DMS114 treated with DMSO at 0.1 percent for 48 hours (cell line): ENCODE results near the gene ULK4.

ENCODE experiments used
- DNase-seq: peaks from one replicate; lab custom pipeline; 2025; ENCODE audit not compliant: unreplicated experiment; lab: John Stamatoyannopoulos, UW

ULK4 gene

DNA sequence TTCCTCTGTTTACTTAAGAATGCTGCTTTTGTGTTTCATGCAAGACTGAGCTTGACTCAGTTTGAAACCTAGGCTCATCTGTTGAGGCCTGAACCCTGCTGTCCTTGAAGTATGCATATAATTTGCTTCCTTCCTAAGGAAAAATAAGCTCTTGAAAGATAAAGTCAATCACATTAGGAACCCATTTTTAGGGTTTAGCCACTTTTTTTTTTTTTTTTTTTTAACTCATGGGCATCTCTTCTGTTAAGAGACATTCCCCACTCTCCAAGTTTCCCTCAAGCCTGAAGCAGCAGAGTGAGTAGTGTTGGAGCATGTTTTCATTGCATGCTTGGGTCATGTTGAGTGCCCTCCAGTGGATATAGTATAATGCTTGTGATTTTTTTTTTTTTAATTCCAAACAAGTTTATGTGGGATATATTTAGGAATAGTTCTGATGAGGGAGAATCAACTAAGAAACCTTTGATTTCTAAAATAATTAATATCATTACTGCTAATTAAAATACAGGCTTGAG, 759.0 kb downstream of the ULK4 start:
- DNase-seq: peak; percentile 8

DNA sequence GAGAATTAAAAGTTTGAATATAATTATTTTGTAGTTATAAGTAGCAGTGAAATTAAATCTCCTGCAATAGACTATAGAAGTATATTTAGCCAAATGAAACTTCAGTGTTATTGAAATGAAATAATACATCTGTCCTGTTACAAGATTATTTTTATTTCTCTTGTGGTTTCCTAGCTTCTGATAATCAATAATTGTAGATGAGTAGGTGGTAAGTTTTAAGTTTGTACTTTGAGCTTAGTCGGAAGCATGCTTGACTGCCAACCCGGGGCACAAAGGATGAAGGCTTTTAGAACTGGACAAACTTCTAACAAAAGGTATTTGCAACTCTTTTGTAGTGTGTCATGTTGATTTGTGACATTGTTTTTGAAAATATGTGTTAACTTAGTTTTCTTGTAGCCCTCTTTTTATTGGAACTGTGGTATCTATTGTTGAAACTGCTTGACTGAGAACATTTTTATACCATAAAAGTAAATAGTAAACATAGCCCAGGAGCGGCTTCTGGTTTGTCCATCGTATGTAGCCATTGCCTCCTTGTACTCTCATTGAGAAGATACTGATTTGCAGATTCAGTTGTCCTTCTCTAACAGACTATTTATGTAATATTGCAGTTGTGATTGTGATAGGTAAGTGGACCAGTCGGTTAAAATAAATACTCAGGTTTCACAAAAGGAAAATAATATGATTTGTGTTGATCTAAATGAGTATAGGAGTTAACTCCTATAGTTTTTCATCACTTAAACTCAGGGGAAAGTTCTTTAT, 759.6 kb downstream of the ULK4 start:
- no peak for DNase-seq

DNA sequence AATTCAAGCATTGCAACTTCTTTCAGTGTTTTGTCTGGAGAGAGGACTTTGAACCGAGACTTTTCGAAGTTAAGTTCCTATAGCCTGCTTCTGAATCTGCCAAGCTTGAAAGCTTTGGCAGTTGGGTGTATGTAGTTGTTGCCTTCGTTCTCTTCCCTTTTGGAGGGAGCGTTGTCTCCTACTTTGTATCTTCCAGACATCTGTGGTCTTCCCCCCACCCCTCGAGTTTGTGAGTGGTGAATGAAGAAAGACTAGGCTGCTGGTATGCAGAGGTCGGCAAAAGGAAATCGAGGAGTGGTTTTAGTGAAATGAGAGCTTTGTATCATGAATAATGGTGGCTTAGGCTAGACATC, 761.3 kb downstream of the ULK4 start:
- DNase-seq: peak; percentile 14

DNA sequence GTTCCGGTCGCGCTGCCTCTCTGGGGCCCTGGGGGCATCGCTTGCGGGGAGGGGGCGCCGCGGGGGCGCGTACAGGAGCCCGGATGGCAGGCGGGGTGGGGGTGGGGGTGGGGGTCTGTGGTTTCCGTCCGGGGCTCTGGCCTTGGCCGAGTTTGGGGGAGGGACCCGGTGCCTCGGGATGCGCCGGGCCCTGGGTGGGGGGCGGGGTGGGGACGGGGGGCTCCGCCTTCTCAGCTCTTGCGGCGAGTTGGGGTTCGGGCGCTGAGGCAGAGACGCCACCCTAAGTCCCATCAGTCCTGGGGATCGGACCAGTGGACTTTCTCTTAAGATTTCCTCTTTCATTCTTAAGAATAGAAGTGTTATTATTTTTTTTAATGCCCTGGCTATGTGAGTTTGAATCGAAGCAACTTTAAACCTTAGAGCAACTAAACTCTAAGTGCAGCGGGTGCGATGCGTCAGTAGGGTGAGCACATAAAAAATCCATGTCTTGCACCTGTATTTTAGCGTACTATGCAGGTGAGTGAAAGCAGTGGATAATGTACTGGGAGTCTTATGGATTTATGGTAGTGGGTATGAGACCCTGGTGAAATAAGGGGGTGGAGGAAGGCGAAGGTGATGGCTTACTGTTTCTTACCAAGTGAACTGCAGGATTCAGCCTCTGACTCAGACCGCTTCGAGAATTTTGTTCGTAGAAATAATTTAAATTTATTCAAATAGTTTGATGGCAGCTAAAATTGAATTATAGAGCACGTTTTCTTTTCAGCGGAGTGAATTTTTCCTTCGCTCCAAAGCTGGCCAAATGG, 761.8 kb downstream of the ULK4 start:
- DNase-seq: no peak

DNA sequence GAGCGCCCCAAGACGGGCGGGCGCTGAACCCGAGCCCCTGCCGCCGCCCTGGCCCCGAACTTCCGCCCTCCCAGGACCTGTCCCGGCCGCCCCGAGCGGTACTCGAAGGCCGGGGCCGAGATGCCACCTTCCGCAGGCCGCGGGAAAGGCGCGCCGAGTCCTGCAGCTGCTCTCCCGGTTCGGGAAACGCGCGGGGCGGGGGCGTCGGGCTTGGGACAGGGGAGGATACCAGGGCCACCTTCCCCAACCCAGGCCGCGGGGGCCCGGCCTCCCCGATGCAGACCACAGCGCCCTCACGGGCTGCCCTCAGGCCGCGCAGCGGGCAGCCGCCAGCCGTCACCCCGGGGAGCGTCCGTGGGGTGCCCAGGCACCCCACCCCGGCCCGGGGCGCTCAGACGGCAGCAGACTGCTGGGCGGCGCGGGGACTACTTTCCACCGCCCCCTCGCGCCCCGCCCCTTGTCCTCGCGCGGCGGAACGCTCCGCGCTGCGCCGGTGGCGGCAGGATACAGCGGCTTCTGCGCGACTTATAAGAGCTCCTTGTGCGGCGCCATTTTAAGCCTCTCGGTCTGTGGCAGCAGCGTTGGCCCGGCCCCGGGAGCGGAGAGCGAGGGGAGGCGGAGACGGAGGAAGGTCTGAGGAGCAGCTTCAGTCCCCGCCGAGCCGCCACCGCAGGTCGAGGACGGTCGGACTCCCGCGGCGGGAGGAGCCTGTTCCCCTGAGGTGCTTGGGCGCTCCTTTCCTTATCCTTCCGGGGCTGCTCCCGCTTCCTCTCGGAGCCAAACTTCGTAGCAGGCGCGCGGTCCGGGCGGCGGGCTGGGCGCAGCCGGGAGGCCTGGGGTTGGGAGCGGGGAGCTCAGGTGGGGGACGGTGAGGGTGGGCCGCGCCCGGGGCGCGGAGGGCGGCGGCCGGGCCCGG, 762.7 kb downstream of the ULK4 start, which contains the start of gene CTNNB1:
Gene CTNNB1, plus strand, starts transcription at position 556 of the 916 bp plus-strand sequence. CDS start 24,564 bp downstream, outside the sequence.
- peak; percentile 65 for DNase-seq

DNA sequence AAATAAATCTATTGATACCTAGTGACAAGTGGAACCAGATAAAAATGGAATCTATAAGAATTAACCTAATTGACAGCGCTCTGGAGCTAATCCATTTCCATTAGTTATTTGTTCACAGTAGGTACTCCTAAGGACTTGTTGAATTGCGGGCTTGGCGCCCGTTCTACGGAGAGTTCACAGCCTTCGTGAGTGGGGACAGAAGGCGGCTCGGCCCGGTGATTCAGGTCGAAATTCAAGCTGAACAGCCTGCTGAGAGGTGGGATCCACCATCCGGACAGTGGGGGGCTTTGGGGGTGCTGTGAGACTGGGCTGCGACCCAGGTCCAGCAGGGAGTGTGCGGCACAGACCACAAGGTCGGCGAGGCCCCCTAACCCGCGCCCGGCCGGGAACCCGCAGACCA, 763.4 kb downstream of the ULK4 start:
- no peak for DNase-seq

DNA sequence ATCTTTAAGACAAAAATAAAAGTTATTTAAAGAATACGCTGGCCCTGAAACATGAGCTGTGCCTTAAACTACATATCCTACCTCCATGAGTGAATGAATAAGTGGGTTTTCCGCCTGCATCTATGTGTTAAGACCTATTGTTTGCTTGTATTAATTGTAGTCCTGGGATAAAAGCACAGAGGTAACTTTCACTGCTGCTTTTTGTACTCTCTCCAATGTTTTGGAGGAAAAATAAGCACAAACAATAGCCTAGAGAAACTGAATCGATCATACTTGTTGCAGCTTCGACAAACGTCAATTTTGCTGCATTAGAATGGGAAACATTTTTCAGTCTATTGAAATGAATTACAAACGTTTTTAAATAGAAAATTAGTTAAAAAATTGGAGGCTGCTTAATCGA, 763.9 kb downstream of the ULK4 start:
- no peak for DNase-seq
